LNCaP clone FGC (cell line): ENCODE data around the gene CRTC1.
"Not testable (repeated sequence)": the region's sequence is repeated elsewhere in the genome, so short reads cannot be mapped to it uniquely, and the experiment has no call there.

Experiments
- DNase-seq: peaks from one replicate; pipeline ENCODE4 v3.0.0-alpha.2; 2011; ENCODE audit warnings: low read depth
- H3K4me3 ChIP-seq: 2 replicates; pipeline ENCODE4 v1.5.1; 2011; ENCODE audit warnings: mild to moderate bottlenecking, low read depth, low read length, control low read depth
- CTCF ChIP-seq: IDR thresholded peaks from 2 replicates; pipeline ENCODE4 v1.5.1; 2012; ENCODE audit warnings: mild to moderate bottlenecking; ENCODE audit not compliant: control insufficient read depth, insufficient read depth; ENCODE audit errors: extremely low read depth

The CRTC1 gene

GRCh38 chr19:18676692-18677091 is 6.8 kb upstream of the CRTC1 start:
- H3K4me3 ChIP-seq = no peak overlapping the region
- TF ChIP-seq CTCF = no peak
- DNase-seq = no peak

GRCh38 chr19:18677156-18677555 is 6.3 kb upstream of the CRTC1 start:
- DNase-seq = no peak
- no peak overlapping the region for H3K4me3 ChIP-seq
- no peak for TF ChIP-seq CTCF

- DNase-seq, H3K4me3 ChIP-seq: not testable (repeated sequence)
Observed at GRCh38 chr19:18680148-18680547, 3.3 kb upstream of the CRTC1 start.

GRCh38 chr19:18682807-18683108 is 722 bp upstream of the CRTC1 start:
- H3K4me3 ChIP-seq = peak overlapping the region; percentile 57
- no peak for TF ChIP-seq CTCF
- no peak for DNase-seq

- H3K4me3 ChIP-seq = peak overlapping the region; percentile 78
- TF ChIP-seq CTCF = no peak
- no peak for DNase-seq
Observed at GRCh38 chr19:18683958-18684641, 620 bp downstream of the CRTC1 start.

- DNase-seq = no peak
- TF ChIP-seq CTCF = no peak
- H3K4me3 ChIP-seq = peak overlapping the region; percentile 78
Observed at GRCh38 chr19:18684642-18684993, 1.1 kb downstream of the CRTC1 start.

GRCh38 chr19:18685597-18686190 is 2.2 kb downstream of the CRTC1 start:
- DNase-seq = no peak
- TF ChIP-seq CTCF = no peak

More at GRCh38 chr19:18685597-18686190, 2.2 kb downstream of the CRTC1 start:
- H3K4me3 ChIP-seq = no peak overlapping the region
